HepG2 (cell line): ENCODE data around the gene NFXL1. TPM values are rescaled to one million over a fixed set of nuclear protein-coding genes. Genes with fewer than 3 reads are reported as not detected.
A peak's percentile ranks its signal among the peaks of the same experiment; 100 is the strongest.

Experiments
- ATAC-seq: fragments of 200-7000 bp; cut with Tn5 transposase; 3 replicates; pipeline ENCODE4 v1.9.1; 2020; ENCODE audit warnings: mild to moderate bottlenecking, moderate library complexity
- BruUV-seq: library from RNA; stranded (reverse); fragments of 400-500 nt; replicated peaks from 2 replicates; lab custom pipeline; 2021; lab: Mats Ljungman, UMichigan
- CTCF ChIA-PET: fragments of 300-600 bp; formaldehyde crosslinking; extraction: SDS; loops from one replicate; lab custom pipeline; 2021; ENCODE audit warnings: low total read pairs, inconsistent platforms, low intra/inter-chr PET ratio; lab: Yijun Ruan, JAX
- POLR2A ChIA-PET: fragments of 350-600 bp; sonication (Branson Sonifier 250); formaldehyde crosslinking; loops from one replicate; lab custom pipeline; 2020; ENCODE audit warnings: antibody characterized with exemption, inconsistent platforms; lab: Yijun Ruan, JAX
- DNase-seq: peaks from one replicate; pipeline ENCODE4 v3.0.0-alpha.2; 2015; ENCODE audit warnings: low spot score
- FAIRE-seq: peaks from 3 replicates; lab custom pipeline; 2011; peaks lifted over from hg19 to GRCh38; lab: Jason Lieb, UNC
- H2AFZ ChIP-seq: one replicate; pipeline ENCODE4 v1.6.1; 2011; ENCODE audit warnings: low read length, inconsistent platforms
- H3K27ac ChIP-seq: fragments of 300-600 bp; 3 replicates; pipeline ENCODE4 v1.8.0; 2011; ENCODE audit warnings: mixed run types, mild to moderate bottlenecking, mixed read lengths, low read length, inconsistent platforms; ENCODE audit not compliant: insufficient read depth; ENCODE audit errors: extremely low read length
- H3K27me3 ChIP-seq, 2 experiments: fragments of 200-600 bp in 1 of 2; 2 replicates in 1 of 2; 3 replicates in 1 of 2; pipeline versions ENCODE4 v1.6.0 to v1.8.0; 2011; ENCODE audit warnings: low read length in 2 of 2, mild to moderate bottlenecking in 2 of 2, moderate library complexity in 2 of 2, inconsistent platforms in 1 of 2; ENCODE audit not compliant: insufficient read depth in 2 of 2, control insufficient read depth in 1 of 2
- H3K36me3 ChIP-seq, 2 experiments: fragments of 200-600 bp in 1 of 2; replicated peaks in 1 of 2; 2 replicates in 1 of 2; 3 replicates in 1 of 2; pipeline versions ENCODE4 v1.5.1 to v1.8.0; 2011; ENCODE audit warnings: low read length in 2 of 2, inconsistent platforms in 1 of 2; ENCODE audit not compliant: insufficient read depth in 2 of 2, control insufficient read depth in 1 of 2
- H3K4me1 ChIP-seq: 2 replicates; pipeline ENCODE4 v1.5.1; 2012; ENCODE audit warnings: low read length, inconsistent platforms; ENCODE audit not compliant: insufficient read depth
- H3K4me2 ChIP-seq: 2 replicates; pipeline ENCODE4 v1.6.0; 2011; ENCODE audit warnings: low read depth, low read length, inconsistent platforms
- H3K4me3 ChIP-seq, 3 experiments: fragments of 200-600 bp in 1 of 3; sonication (generic), shearing (Covaris generic) in 1 of 3; replicated peaks in 1 of 3; 2 replicates each; pipeline ENCODE4 v1.5.1; 2011 to 2016; ENCODE audit warnings: low read length in 3 of 3, inconsistent platforms in 2 of 3, low read depth in 2 of 3, mild to moderate bottlenecking in 2 of 3, control low read depth in 1 of 3, mixed read lengths in 1 of 3; ENCODE audit not compliant: insufficient read depth in 1 of 3
- H3K79me2 ChIP-seq: one replicate; pipeline ENCODE4 v1.6.1; 2011; ENCODE audit warnings: low read length, inconsistent platforms; ENCODE audit not compliant: insufficient read depth
- H3K9ac ChIP-seq: 2 replicates; pipeline ENCODE4 v1.6.0; 2011; ENCODE audit warnings: mild to moderate bottlenecking, low read depth, low read length, inconsistent platforms; ENCODE audit not compliant: insufficient read depth
- H3K9me3 ChIP-seq: 2 replicates; pipeline ENCODE4 v1.5.1; 2012; ENCODE audit warnings: mild to moderate bottlenecking, low read length
- H4K20me1 ChIP-seq: 2 replicates; pipeline ENCODE4 v1.6.0; 2011; ENCODE audit warnings: inconsistent platforms, mild to moderate bottlenecking, low read length, moderate library complexity; ENCODE audit not compliant: insufficient read depth
- CTCF ChIP-seq: sonication (generic); formaldehyde crosslinking; IDR thresholded peaks from 2 replicates; pipeline ENCODE4 v1.5.0; 2020; ENCODE audit warnings: mild to moderate bottlenecking, missing genetic modification reagents, moderate library complexity
- FOXA3 ChIP-seq: IDR thresholded peaks from 2 replicates; pipeline ENCODE4 v1.6.1; 2016; ENCODE audit warnings: missing genetic modification reagents, missing compliant biosample characterization
- FOXK1 ChIP-seq: sonication (generic); formaldehyde crosslinking; IDR thresholded peaks from 2 replicates; pipeline ENCODE4 v1.4.0; 2020; ENCODE audit warnings: low read depth, missing genetic modification reagents, borderline replicate concordance
- HOXD1 ChIP-seq: sonication (generic); formaldehyde crosslinking; IDR thresholded peaks from 2 replicates; pipeline ENCODE4 v1.5.0; 2020; ENCODE audit warnings: missing genetic modification reagents
- RBAK ChIP-seq: sonication (generic); formaldehyde crosslinking; IDR thresholded peaks from 2 replicates; pipeline ENCODE4 v1.5.1; 2020; ENCODE audit warnings: mild to moderate bottlenecking, missing genetic modification reagents
- REST ChIP-seq, 2 experiments: IDR thresholded peaks; 2 replicates each; pipeline ENCODE4 v1.6.1; 2011 to 2012; ENCODE audit warnings: low read length in 2 of 2, borderline replicate concordance in 1 of 2, low read depth in 1 of 2, mild to moderate bottlenecking in 1 of 2, moderate library complexity in 1 of 2
- RFXAP ChIP-seq: sonication (generic); formaldehyde crosslinking; IDR thresholded peaks from 2 replicates; pipeline ENCODE4 v1.4.0; 2020; ENCODE audit warnings: missing genetic modification reagents, borderline replicate concordance
- SMC3 ChIP-seq: IDR thresholded peaks from 2 replicates; pipeline ENCODE4 v1.6.1; 2011; ENCODE audit warnings: low read length, improper control_type of control experiment
- ZNF142 ChIP-seq: sonication (generic); formaldehyde crosslinking; IDR thresholded peaks from 2 replicates; pipeline ENCODE4 v1.4.0; 2020; ENCODE audit warnings: missing genetic modification reagents
- ZNF552 ChIP-seq: sonication (generic); formaldehyde crosslinking; IDR thresholded peaks from 2 replicates; pipeline ENCODE4 v1.9.0; 2022; ENCODE audit warnings: missing genetic modification reagents, mild to moderate bottlenecking, borderline replicate concordance
- ZNF720 ChIP-seq: sonication (generic); formaldehyde crosslinking; IDR thresholded peaks from 2 replicates; pipeline ENCODE4 v1.4.0; 2020; ENCODE audit warnings: missing genetic modification reagents
- WGBS: methylation state at CpG from one replicate; pipeline ENCODE4 v1.1.6; 2017; ENCODE audit warnings: low lambda C conversion rate; 5-methylcytosine and 5-hydroxymethylcytosine counted together
- in situ Hi-C: cut with HindIII; loops from 2 replicates; pipeline ENCODE4 v1.10.0; 2017; ENCODE audit warnings: low pct_unique_long_range_greater_than_20kb; ENCODE audit not compliant: extremely low pct_ligation_motif_present
- intact Hi-C: fragments of 100-400 bp; cut with micrococcal nuclease; formaldehyde crosslinking; loops from one replicate; pipeline ENCODE4 v1.10.0; 2022; ENCODE audit not compliant: unreplicated experiment
- polyA plus RNA-seq, 8 experiments: library from polyadenylated mRNA; depleted of rRNA in 3 of 8; stranded (reverse) in 7 of 8; unstranded in 1 of 8; fragments of >200 nt; fragmentation: Illumina TruSeq in 4 of 8; extraction: Trizol in 4 of 8; gene quantifications; 2 replicates each; pipeline versions ENCODE4 v1.2.1 to v1.2.3, GENCODE V29; 2011 to 2016; ENCODE audit warnings: low read depth in 4 of 8, missing spikeins in 1 of 8, mixed read lengths in 1 of 8; ENCODE audit not compliant: insufficient read depth in 1 of 8
- total RNA-seq, 5 experiments: library from RNA; depleted of rRNA; stranded (reverse); fragments of >200 nt; fragmentation: Illumina TruSeq; extraction: Trizol; gene quantifications; 2 replicates each; pipeline ENCODE4 v1.2.3, GENCODE V29; 2016; ENCODE audit warnings: low read depth in 1 of 5

NFXL1 gene
- total and polyA plus RNA-seq, 2 of the 13 experiments (the other 11 are each of a cell fraction or from before 2014, with no cell fraction given) = 12.0 to 18.6 TPM

- in situ Hi-C loops = no loop called here
- DNase-seq (peak; percentile 61), FAIRE-seq (peak; percentile 72), ATAC-seq (peak; percentile 100)
- WGBS = 20% methylated on average over 8 of the region's 15 CpGs
- H3K4me2 ChIP-seq = peak overlapping the region; percentile 83
- POLR2A ChIA-PET = no interaction called here
- H3K36me3 ChIP-seq = no peaks in the 10 kb centered on the region
- H3K79me2 ChIP-seq = no peaks in the 10 kb centered on the region
- H3K4me1 ChIP-seq = peaks cover 14% of the 10 kb centered on the region
- peak overlapping the region; percentile 59 for H2AFZ ChIP-seq
- H3K9me3 ChIP-seq = no peaks in the 10 kb centered on the region
- H3K27ac ChIP-seq = no peak overlapping the region
- no TSS peak for BruUV-seq
- intact Hi-C loops = loop anchor here (2.0 to 5.0 kb wide), 4 partner anchors 90 to 222 kb away; partner anchors contain the start of genes CNGA1 and NIPAL1
- peak overlapping the region; percentile 3 to 64 (median 24); a peak in 3 of 6 replicates for H3K4me3 ChIP-seq
- no peaks in the 10 kb centered on the region for H3K27me3 ChIP-seq
- no peak overlapping the region for H3K9ac ChIP-seq
- CTCF ChIA-PET = interaction anchor here (2.0 kb wide), 1 partner anchor 160 kb away, joined by 6 read pairs; no protein-coding TSS in a partner anchor
- no peaks in the 10 kb centered on the region for H4K20me1 ChIP-seq
- TF ChIP-seq CTCF (CRISPR knock-in tag) (peak; percentile 89), ZNF552 (CRISPR knock-in tag) (no peak), RBAK (CRISPR knock-in tag) (0 out of 2 replicates have a peak, but pooled peaks have one; percentile 74), ZNF142 (CRISPR knock-in tag) (no peak), FOXK1 (peak; percentile 37; the same call in 1 of the 2 replicates), SMC3 (peak; percentile 62), FOXA3 (CRISPR knock-in tag) (0 out of 2 replicates have a peak, but pooled peaks have one; percentile 20), RFXAP (CRISPR knock-in tag) (no peak), ZNF720 (CRISPR knock-in tag) (no peak), REST (IDR thresholded peaks at IDR 0.05; ENCODE audit: borderline replicate concordance in 1 of 2, low read depth in 1 of 2, low read length in 2 of 2) (peak in 1 of 2 experiments; percentile 56; a peak in 1 of 4 replicates), HOXD1 (CRISPR knock-in tag) (no peak)
Measured at GRCh38 chr4:47926667-47927258, 12.4 kb upstream of the NFXL1 start.
